Vagina (tissue), 2 donors: ENCODE measurements around the gene KPNA3. TPM values are rescaled to one million over a fixed set of nuclear protein-coding genes. Genes with fewer than 3 reads are reported as not detected.

Experiments
- DNase-seq, 2 donors: peaks; one replicate each; pipeline ENCODE4 v3.0.0-alpha.2; 2017; ENCODE audit errors: extremely low spot score in 2 of 2
- H3K27ac ChIP-seq: fragments of 200-600 bp; sonication (generic); one replicate; pipeline ENCODE4 v1.5.1; 2019
- H3K27me3 ChIP-seq: fragments of 200-600 bp; sonication (generic); one replicate; pipeline ENCODE4 v1.5.1; 2019
- H3K36me3 ChIP-seq, 2 donors: fragments of 200-600 bp; sonication (generic); one replicate each; pipeline ENCODE4 v1.5.1; 2017 to 2019
- H3K4me1 ChIP-seq: fragments of 200-600 bp; sonication (generic); one replicate; pipeline ENCODE4 v1.5.1; 2019
- H3K4me3 ChIP-seq, 2 donors: fragments of 200-600 bp; sonication (generic); 1 replicate in 1 of 2; 2 replicates in 1 of 2; pipeline ENCODE4 v1.5.1; 2016 to 2019
- H3K9me3 ChIP-seq: fragments of 200-600 bp; sonication (generic); one replicate; pipeline ENCODE4 v1.5.1; 2019
- CTCF ChIP-seq, 3 experiments: fragments of 450-650 bp in 2 of 3; fragments of 200-600 bp in 1 of 3; sonication (generic) in 1 of 3; IDR thresholded peaks; one replicate each; pipeline ENCODE4 v1.5.1; 2017 to 2019; ENCODE audit warnings: antibody characterized with exemption in 3 of 3, mild to moderate bottlenecking in 2 of 3, moderate library complexity in 2 of 3
- POLR2A ChIP-seq, 2 donors: fragments of 450-650 bp; IDR thresholded peaks; one replicate each; pipeline ENCODE4 v1.6.1; 2017; ENCODE audit warnings: antibody characterized with exemption in 2 of 2, mild to moderate bottlenecking in 2 of 2, moderate library complexity in 2 of 2
- POLR2AphosphoS5 ChIP-seq, 2 donors: sonication (generic); formaldehyde crosslinking; IDR thresholded peaks; one replicate each; pipeline ENCODE4 v1.9.0; 2017; ENCODE audit warnings: antibody characterized with exemption in 2 of 2, mild to moderate bottlenecking in 2 of 2, low read depth in 1 of 2; ENCODE audit not compliant: insufficient read depth in 1 of 2
- intact Hi-C: fragments of 100-400 bp; cut with DNase I; formaldehyde crosslinking; loops from one replicate; pipeline ENCODE4 v1.15.1; 2023
- total RNA-seq: library from RNA; depleted of rRNA; stranded (reverse); fragments of >200 nt; gene quantifications from one replicate; pipeline ENCODE4 v1.2.3, GENCODE V29; 2016

KPNA3 gene
- total RNA-seq, 1 donor from 2014 or later, result 17.2 TPM

- no peak for TF ChIP-seq POLR2AphosphoS5 (IDR thresholded peaks at IDR 0.05; ENCODE audit: insufficient read depth in 1 of 2, low read depth in 1 of 2)
- no peak for TF ChIP-seq CTCF (IDR thresholded peaks at IDR 0.05)
- no peak for TF ChIP-seq POLR2A (IDR thresholded peaks at IDR 0.05)
- DNase-seq, result no peak
- intact Hi-C loops, result no loop called here
These were observed 140.7 kb downstream of the KPNA3 start for GRCh38 chr13:49651570-49652354.

GRCh38 chr13:49649963-49650312 lies 142.5 kb downstream of the KPNA3 start:
- Histone ChIP-seq H3K36me3 (no peaks in the 10 kb centered on the region), H3K4me1 (no peaks in the 10 kb centered on the region), H3K9me3 (no peaks in the 10 kb centered on the region), H3K27ac (no peak overlapping the region), H3K4me3 (no peak overlapping the region), H3K27me3 (no peaks in the 10 kb centered on the region)
- TF ChIP-seq POLR2AphosphoS5 (IDR thresholded peaks at IDR 0.05; ENCODE audit: insufficient read depth in 1 of 2, low read depth in 1 of 2), result no peak
- DNase-seq, result no peak
- intact Hi-C loops, result no loop called here

More at GRCh38 chr13:49651570-49652354, 140.7 kb downstream of the KPNA3 start:
- H3K27me3 ChIP-seq, result no peaks in the 10 kb centered on the region
- no peak overlapping the region for H3K27ac ChIP-seq
- H3K36me3 ChIP-seq, result no peaks in the 10 kb centered on the region
- H3K9me3 ChIP-seq, result no peaks in the 10 kb centered on the region
- H3K4me1 ChIP-seq, result no peaks in the 10 kb centered on the region
- H3K4me3 ChIP-seq, result no peak overlapping the region

Other genes with a start within 250 kb of the KPNA3 start
- 10.1 TPM for gene RCBTB1, start 207.1 kb downstream of the KPNA3 start, total RNA-seq
- 0.98 TPM for gene ARL11, start 164.2 kb downstream of the KPNA3 start, total RNA-seq
- gene EBPL, start 101.2 kb downstream of the KPNA3 start, total RNA-seq, result 90.8 TPM
- 5.4 TPM for gene SPRYD7, start 143.7 kb upstream of the KPNA3 start, total RNA-seq
- 12.3 TPM for gene TRIM13, start 204.4 kb upstream of the KPNA3 start, total RNA-seq
- not detected for gene KCNRG, start 222.8 kb upstream of the KPNA3 start, total RNA-seq